ENCODE measurements around the gene CARS2.

CARS2 gene

DNA sequence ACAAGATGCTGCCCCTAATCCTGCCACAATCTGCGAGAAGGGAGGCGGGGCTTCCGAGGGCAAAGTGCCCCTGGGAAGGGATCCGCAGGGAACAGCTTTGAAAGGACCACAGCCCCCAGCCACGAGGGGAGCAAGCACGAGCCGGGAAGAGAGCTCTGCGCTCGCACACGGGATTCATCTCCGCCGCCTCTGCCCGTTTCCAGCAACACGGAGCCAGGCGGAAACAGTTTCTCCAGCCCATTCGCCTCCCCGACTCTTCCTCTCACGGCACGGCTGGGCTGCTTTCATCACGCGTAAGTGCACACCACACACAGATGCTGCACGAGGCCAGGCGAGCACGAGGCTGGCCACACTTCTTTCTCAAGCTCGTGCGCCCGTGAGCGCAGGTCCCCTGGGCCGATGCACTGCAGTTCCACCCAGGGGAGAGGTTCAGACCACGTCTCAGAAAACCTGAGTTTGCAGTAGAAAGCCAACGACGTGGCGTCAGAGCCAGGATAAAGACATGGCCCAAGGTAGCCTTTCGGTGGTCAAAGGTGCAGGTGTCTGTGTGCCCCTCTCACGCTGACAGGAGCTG is 57.0 kb downstream of the CARS2 start:
- Histone ChIP-seq H3K4me3 (no peak overlapping the region), H3K4me1 (peaks cover 4 to 57% (median 42%) of the 10 kb centered on the region in 10 experiments; a peak in 18 of 20 replicates), H3K9me3 (replicated peaks in 1 of 11) (no peaks in the 10 kb centered on the region), H3K4me2 (peak overlapping the region in 1 of 11 experiments; percentile 32; a peak in 1 of 22 replicates), H3K36me3 (peaks cover 14 to 69% (median 46%) of the 10 kb centered on the region in 11 experiments), H3K9ac (no peak overlapping the region), H3K27me3 (no peaks in the 10 kb centered on the region), H4K20me1 (peaks cover 0 to 96% (median 62%) of the 10 kb centered on the region in 11 experiments; a peak in 17 of 22 replicates), H3K27ac (no peak overlapping the region)
- TF ChIP-seq Cebpa-rat (IDR thresholded peaks at IDR 0.05): no peak

DNA sequence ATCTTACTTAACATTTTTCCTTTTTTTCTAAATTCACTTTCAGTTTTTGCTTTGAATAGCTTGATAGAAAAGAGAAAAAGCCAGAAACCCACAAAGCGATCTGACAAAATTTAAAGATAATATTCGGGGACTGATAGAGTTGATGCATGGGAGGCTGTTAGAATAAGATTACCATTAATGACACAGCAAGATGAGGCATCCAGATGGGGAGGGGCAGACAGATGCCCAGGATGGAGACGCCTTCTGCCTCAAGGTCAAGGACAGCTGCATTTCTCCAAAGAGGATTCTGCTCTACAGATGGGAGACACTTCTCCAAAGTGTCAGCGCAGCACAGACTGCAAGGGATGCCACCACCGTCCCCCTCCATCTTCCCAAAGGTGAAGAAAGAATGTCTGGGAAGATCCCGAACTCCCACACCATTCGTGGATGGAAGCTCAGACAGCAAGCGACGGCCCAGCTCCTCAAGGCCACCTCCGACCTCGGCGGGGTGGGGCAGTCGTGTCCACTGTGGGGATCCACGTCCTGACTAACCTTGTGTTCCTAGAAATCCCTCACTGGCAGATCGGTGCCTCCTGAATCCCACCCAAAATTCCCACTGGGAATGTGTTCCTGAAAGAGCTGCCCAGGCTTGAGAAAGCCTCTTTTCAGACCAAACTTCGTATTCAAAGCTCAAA is 57.6 kb downstream of the CARS2 start:
- peak overlapping the region in 2 of 11 experiments; percentile 6 to 18; a peak in 1 of 22 replicates for H3K9ac ChIP-seq
- no peaks in the 10 kb centered on the region for H3K9me3 ChIP-seq (replicated peaks in 1 of 11)
- H3K27ac ChIP-seq: peak overlapping the region in 1 of 11 experiments; percentile 37; a peak in 2 of 22 replicates
- H3K4me3 ChIP-seq: no peak overlapping the region
- H3K27me3 ChIP-seq: no peaks in the 10 kb centered on the region
- peaks cover 0 to 93% (median 61%) of the 10 kb centered on the region in 11 experiments; a peak in 17 of 22 replicates for H4K20me1 ChIP-seq
- H3K4me1 ChIP-seq: peaks cover 4 to 57% (median 42%) of the 10 kb centered on the region in 10 experiments; a peak in 18 of 20 replicates
- peaks cover 18 to 74% (median 47%) of the 10 kb centered on the region in 11 experiments for H3K36me3 ChIP-seq
- H3K4me2 ChIP-seq: peak overlapping the region in 6 of 11 experiments; percentile 15 to 58 (median 26); a peak in 4 of 22 replicates
- TF ChIP-seq Cebpa-rat (IDR thresholded peaks at IDR 0.05): no peak

DNA sequence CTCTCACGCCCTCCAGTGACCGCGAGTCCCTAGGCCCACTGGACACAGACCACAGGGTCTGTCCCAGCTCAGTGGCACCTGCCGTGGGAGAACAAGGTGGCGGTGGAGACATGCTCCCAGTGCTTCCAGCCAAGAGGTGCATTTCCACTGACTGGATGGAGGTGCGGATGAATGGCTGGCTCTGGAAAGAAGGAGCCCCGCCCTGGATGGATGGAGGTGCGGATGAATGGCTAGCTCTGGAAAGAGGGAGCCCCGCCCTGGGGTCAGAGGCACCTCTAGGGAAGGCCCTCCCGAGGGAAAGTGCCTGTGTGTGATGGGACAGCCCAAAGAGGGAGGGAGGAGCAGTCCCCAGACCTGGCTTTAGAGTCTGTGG is 58.6 kb downstream of the CARS2 start:
- no peaks in the 10 kb centered on the region for H3K9me3 ChIP-seq (replicated peaks in 1 of 11)
- no peak for TF ChIP-seq Cebpa-rat (IDR thresholded peaks at IDR 0.05)
- peaks cover 4 to 52% (median 36%) of the 10 kb centered on the region in 10 experiments; a peak in 18 of 20 replicates for H3K4me1 ChIP-seq
- peak overlapping the region in 1 of 11 experiments; percentile 37; a peak in 2 of 22 replicates for H3K27ac ChIP-seq
- no peaks in the 10 kb centered on the region for H3K27me3 ChIP-seq
- no peak overlapping the region for H3K4me3 ChIP-seq
- peaks cover 27 to 78% (median 56%) of the 10 kb centered on the region in 11 experiments for H3K36me3 ChIP-seq
- peaks cover 0 to 96% (median 64%) of the 10 kb centered on the region in 11 experiments; a peak in 17 of 22 replicates for H4K20me1 ChIP-seq
- H3K4me2 ChIP-seq: peak overlapping the region in 5 of 11 experiments; percentile 24 to 58 (median 27); a peak in 7 of 22 replicates
- H3K9ac ChIP-seq: peak overlapping the region in 3 of 11 experiments; percentile 6 to 18 (median 16); a peak in 1 of 22 replicates

DNA sequence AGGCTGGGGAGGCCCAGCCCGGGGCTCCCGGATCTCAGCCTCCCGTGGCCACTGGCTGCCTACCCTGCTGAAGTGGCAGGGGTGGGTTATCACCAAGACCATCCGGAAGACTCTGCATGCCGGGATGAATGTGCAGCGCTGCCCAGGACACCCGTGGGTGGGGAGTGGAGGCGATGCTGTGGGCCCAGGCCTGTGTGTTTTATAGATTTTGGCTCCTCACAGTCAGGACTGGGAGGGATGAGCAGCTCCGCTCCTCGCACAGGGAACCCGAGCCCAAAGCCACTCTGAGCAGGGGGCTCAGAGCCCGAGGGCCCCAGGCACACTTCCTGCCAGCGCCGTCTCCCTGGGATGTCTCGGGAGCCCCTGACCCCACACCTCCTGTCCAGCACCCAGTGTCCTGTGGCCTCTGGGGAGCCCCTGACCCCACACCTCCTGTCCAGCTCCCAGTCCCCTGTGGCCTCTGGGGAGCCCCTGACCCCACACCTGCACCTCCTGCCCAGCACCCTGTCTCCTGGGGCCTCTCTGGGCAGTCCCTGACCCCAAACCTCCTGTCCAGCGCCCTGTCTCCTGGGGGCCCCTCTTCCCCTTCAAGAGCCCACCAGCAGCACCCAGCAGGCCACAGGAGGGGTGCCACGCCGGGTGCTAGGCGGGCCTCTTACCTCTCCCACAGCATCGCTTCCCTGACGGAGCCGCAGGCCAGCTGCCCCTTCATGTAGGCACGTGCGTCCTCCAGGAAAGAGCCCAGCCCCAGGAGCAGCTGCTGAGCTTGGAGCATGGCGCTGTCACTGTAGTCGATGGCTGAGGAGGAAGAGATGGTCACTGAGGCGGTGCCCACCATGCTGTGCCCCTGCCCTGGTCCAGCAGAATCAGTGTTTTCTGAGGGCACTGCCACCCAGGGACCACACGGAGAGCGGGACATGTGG is 59.2 kb downstream of the CARS2 start:
- H4K20me1 ChIP-seq: peaks cover 0 to 96% (median 61%) of the 10 kb centered on the region in 11 experiments; a peak in 17 of 22 replicates
- no peak for TF ChIP-seq Cebpa-rat (IDR thresholded peaks at IDR 0.05)
- no peak overlapping the region for H3K4me3 ChIP-seq
- peaks cover 34 to 78% (median 56%) of the 10 kb centered on the region in 11 experiments for H3K36me3 ChIP-seq
- H3K27ac ChIP-seq: no peak overlapping the region; a peak in 1 of 22 replicates
- no peaks in the 10 kb centered on the region for H3K9me3 ChIP-seq (replicated peaks in 1 of 11)
- H3K4me2 ChIP-seq: 0 out of 22 replicates have a peak overlapping the region, but pooled peaks of 1 of the 11 experiments have one; percentile 47
- no peaks in the 10 kb centered on the region for H3K27me3 ChIP-seq
- peaks cover 4 to 47% (median 30%) of the 10 kb centered on the region in 10 experiments; a peak in 18 of 20 replicates for H3K4me1 ChIP-seq
- H3K9ac ChIP-seq: no peak overlapping the region

DNA sequence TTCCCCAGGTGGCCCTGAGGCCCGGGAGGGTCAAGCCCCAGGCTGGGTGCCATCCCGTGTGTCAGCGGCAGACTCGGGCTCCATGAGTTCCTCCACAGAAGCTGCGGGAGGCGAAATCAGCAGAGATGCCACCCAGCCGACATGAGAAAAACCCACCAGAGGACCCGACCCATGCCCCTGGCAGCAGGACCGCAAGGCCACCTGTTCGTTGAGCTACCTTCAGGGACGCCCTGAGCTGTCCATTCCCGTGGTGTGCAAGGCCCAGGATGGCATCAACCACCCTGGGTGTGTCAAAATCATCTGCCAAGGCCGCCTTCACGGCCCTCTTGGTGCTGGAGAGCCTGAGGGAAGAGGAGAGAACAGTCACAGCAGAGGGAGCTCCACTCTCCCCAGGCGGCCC is 60.2 kb downstream of the CARS2 start:
- TF ChIP-seq Cebpa-rat (IDR thresholded peaks at IDR 0.05): no peak
- Histone ChIP-seq H3K9ac (no peak overlapping the region), H3K4me3 (no peak overlapping the region), H3K36me3 (peaks cover 40 to 78% (median 60%) of the 10 kb centered on the region in 11 experiments), H3K27ac (no peak overlapping the region), H3K4me2 (peak overlapping the region in 4 of 11 experiments; percentile 38 to 47 (median 44); a peak in 5 of 22 replicates), H4K20me1 (peaks cover under 1 to 96% (median 64%) of the 10 kb centered on the region in 11 experiments; a peak in 19 of 22 replicates), H3K4me1 (peaks cover 4 to 48% (median 31%) of the 10 kb centered on the region in 10 experiments; a peak in 18 of 20 replicates), H3K27me3 (no peaks in the 10 kb centered on the region), H3K9me3 (replicated peaks in 1 of 11) (no peaks in the 10 kb centered on the region)

DNA sequence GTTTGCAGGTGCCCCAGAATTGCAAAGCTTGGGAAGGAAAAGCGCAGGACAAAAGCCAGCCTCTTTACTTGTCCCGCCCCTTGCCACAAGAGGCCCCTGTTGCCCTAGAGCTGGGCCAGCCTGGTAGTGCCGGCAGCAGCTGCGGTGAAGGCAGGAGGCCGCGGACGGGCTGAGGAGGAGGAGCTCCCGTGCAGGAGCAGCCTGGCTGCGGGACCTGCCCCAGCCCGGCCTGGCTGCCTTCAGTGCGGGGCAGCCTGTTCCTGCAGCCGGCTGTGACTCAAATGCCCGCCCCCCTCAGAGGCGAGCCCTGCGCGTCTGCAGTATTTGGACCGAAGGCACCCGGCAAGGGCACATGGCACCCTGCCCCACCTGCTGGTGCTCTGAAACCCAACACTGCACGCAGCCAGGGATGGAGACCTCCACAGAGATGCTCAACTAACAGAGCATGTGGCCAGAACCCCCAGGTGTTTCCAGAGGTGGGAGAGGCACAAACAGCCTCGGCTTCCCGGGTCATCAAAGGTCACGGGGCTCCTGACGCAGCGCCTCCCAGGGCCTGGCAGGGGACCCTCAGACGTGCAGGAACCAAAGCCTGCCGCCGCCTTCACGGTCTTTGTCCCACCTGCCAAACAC is 60.9 kb downstream of the CARS2 start:
- no peaks in the 10 kb centered on the region for H3K27me3 ChIP-seq
- H3K4me3 ChIP-seq: no peak overlapping the region
- H3K9me3 ChIP-seq (replicated peaks in 1 of 11): no peaks in the 10 kb centered on the region
- peak overlapping the region in 10 of 11 experiments; percentile 20 to 64 (median 47); a peak in 16 of 22 replicates for H3K4me2 ChIP-seq
- no peak for TF ChIP-seq Cebpa-rat (IDR thresholded peaks at IDR 0.05)
- peaks cover 40 to 78% (median 60%) of the 10 kb centered on the region in 11 experiments for H3K36me3 ChIP-seq
- no peak overlapping the region for H3K9ac ChIP-seq
- peaks cover 5 to 96% (median 70%) of the 10 kb centered on the region in 11 experiments; a peak in 20 of 22 replicates for H4K20me1 ChIP-seq
- H3K27ac ChIP-seq: no peak overlapping the region
- peaks cover 4 to 56% (median 38%) of the 10 kb centered on the region in 10 experiments; a peak in 18 of 20 replicates for H3K4me1 ChIP-seq

DNA sequence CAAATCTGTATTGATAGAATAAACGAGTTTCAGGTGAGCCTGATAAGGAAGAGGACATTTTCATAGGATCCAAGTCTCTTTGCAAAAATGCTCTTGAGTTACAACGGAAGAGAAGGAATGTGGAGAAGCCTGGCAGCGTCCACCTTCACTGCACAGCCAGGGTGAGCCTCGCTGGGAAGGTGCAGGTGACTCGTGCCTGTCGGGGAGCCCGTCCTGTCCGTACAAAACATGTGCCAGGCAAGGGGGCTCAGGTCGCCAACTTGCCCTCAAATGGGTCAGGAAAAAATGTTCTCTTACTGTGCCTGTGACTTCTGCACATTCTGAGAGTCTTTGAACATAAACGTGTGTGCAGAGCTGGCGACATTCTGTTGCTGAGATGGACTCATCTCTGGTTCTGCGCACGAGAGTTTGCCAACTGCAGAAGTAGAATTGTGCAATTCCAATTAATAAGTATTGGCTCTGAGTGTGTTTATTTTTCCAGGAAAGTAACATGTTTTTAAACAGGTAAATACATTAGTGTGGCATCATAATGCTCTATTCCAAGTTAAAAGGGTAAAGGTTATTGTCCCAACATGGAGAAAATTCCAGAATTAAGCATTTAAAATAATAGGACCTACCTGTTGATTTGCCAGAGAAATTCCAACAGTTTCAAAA is 62.0 kb downstream of the CARS2 start:
- H3K36me3 ChIP-seq: peaks cover 49 to 85% (median 63%) of the 10 kb centered on the region in 11 experiments
- H3K4me1 ChIP-seq: peaks cover 4 to 50% (median 38%) of the 10 kb centered on the region in 10 experiments; a peak in 18 of 20 replicates
- H3K9me3 ChIP-seq (replicated peaks in 1 of 11): no peaks in the 10 kb centered on the region

More for the DNA sequence above, 62.0 kb downstream of the CARS2 start:
- peaks cover 5 to 96% (median 76%) of the 10 kb centered on the region in 11 experiments; a peak in 21 of 22 replicates for H4K20me1 ChIP-seq
- TF ChIP-seq Cebpa-rat (IDR thresholded peaks at IDR 0.05): no peak
- H3K27ac ChIP-seq: no peak overlapping the region
- no peak overlapping the region for H3K4me2 ChIP-seq
- H3K9ac ChIP-seq: no peak overlapping the region
- H3K4me3 ChIP-seq: no peak overlapping the region
- no peaks in the 10 kb centered on the region for H3K27me3 ChIP-seq
